Stimulated activated CD4-positive, alpha-beta T cell treated with anti-CD3 and anti-CD28 coated beads, Interleukin-4, amount 100 ng/mL, for 4 hours (primary cell): ENCODE results near the gene CHD3.

Experiments
- DNase-seq, 2 experiments: peaks; one replicate each; pipeline ENCODE4 v3.0.0-alpha.2; 2020

CHD3 gene

DNA sequence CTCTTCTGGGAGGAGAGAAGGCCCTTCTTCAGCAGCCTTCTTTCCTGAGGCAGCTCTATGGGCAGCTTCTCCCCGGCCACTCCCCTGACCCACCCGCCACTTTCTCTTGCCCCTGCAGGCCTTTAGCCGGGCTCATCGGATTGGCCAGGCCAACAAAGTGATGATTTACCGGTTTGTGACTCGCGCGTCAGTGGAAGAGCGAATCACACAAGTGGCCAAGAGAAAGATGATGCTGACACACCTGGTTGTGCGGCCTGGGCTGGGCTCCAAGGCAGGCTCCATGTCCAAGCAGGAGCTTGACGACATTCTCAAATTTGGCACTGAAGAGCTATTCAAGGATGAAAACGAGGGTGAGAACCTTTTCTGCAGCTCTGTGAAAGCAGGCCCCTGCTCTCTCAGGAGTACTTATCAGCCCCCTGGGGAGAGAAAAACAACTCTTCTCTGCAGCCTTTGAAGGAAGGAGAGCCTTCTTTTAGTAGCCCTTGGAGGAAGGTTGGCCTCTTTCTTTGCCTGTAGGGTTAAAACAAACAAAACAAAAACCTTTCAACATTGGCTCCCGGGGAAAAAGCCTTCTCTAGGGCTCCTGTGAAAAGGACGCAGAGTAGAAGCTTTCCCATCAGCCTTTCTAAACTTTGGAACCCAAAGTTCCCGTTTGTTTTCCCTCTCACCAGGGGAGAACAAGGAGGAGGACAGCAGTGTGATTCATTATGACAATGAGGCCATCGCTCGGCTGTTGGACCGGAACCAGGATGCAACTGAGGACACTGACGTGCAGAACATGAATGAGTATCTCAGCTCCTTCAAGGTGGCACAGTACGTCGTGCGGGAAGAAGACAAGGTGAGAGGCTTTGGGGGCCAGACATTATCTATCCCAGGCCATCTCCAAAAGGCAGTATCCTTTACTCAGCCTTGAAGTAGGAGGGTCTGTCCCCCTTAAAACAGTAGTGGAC lies 14.8 kb downstream of the CHD3 start:
- DNase-seq: no peak

DNA sequence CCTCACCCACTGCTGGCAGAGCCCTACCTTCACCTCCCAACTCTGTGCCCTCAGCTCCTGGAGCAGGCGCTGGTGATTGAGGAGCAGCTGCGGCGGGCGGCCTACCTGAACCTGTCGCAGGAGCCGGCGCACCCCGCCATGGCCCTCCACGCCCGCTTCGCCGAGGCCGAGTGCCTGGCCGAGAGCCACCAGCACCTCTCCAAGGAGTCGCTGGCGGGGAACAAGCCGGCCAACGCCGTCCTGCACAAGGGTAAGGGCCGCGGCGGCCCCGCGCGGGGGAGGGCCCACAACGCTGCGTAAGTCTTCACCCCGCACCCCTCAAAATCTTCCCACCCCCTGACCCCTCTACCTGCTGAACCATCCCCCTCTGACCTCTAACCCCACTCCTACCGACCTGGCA lies 20.5 kb downstream of the CHD3 start:
- DNase-seq: no peak

- no peak for DNase-seq
These were observed 21.7 kb downstream of the CHD3 start for GRCh38 chr17:7910281-7910680.

DNA sequence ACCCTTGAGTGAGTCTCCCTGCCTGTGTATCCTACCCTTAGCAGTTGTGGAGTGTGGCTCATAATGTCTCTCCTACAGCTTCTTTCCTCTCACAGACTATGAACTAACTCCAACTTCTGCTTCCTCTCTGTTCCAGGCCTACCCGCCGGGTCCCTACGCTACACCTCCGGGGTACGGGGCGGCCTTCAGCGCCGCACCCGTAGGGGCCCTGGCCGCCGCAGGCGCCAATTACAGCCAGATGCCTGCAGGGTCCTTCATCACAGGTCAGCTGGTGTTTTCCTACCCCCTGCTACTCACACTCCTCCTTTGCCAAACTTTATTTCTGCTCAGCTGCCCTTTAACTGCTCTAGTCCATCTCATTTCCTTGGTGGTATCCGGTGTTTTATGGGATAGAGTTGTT lies 22.1 kb downstream of the CHD3 start:
- no peak for DNase-seq

DNA sequence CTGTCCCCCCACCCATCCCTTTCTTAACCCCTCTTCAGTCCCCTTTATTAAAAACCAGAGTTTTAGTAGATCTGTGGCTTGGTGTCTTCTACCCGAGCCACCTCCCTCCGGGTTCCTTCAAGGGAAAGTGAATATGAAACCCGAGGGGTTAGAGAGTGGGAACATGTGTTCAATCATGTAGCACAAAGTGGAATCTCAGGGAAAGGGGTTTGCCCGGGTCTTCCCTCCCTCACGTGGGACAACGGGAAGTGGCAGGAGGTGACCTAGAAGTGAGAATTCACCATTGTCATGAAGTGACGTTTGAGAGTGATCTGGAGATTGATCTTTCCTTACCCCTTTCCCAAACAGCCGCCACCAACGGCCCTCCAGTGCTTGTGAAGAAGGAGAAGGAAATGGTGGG lies 22.5 kb downstream of the CHD3 start:
- DNase-seq: no peak

- peak in 1 of 2 experiments; percentile 44 for DNase-seq
These were observed 24.4 kb downstream of the CHD3 start for GRCh38 chr17:7912927-7913524.

GRCh38 chr17:7915179-7915610 lies 26.6 kb downstream of the CHD3 start:
- no peak for DNase-seq

DNA sequence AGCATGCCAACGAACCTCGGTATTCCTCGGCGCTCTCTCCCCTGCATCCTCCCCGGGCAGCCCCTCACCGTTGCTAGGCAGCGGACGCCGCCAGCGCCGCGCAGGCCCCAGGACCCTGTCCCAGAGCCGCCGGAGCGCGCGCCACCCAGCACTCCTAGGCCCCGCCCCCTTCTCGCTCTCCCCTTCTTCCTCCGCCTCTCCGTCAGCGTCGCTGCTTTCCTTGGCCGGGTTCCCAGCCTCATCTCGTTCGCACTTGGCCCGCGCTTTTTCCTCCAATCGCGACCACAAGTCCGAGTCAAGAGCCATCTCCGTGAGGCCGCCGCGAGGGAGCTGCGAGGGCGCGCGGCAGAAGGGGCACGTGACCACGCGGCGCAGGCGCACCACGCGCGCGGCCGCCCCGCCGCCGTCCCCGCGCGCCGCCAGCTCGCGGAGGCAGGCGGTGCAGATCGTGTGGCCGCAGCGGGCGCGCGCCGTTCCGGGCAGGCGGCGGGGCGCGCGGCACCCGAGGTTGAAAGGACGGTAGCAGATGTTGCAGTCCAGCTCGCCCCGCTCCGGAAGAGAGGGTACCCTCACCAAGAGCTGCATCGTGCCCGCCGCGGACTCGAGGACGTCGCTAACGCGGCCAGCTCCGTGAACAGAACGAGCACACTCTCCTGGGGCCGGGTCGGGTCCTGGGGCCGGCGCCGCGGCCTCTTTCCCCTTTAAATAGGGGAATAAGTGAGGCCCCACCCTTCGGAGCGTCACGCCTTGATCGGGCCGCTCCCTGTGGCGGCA lies 27.2 kb downstream of the CHD3 start, which contains the start of gene RNF227:
Gene RNF227 (minus strand): TSS at position 679 of the 774 bp plus-strand sequence. CDS start 94 bp downstream, at position 585.
- peak; percentile 75 to 80 for DNase-seq

- DNase-seq: no peak
These were observed 27.7 kb downstream of the CHD3 start for GRCh38 chr17:7916385-7916682.

DNA sequence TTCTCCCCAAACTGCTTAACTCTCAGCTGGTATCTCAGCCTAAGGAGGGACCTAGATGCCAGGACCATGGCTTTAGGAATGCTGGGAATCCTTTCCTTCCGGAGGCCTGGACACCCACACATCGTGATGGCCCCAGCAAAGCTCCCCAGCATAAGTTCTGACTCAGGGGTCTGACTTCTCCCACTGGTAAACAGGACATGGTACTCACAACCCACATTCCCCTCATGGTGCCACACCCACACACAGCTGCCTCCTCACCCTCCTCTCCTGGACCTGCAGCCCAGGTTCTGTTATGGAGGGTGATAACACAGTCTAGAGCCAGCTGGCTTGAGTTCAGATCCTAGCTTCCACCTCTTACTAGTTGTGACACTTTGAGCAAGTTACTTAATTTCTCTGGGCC lies 28.2 kb downstream of the CHD3 start:
- no peak for DNase-seq

- DNase-seq: no peak
These were observed 33.8 kb downstream of the CHD3 start for GRCh38 chr17:7922269-7922844.

- peak; percentile 80 to 81 for DNase-seq
These were observed 34.4 kb downstream of the CHD3 start for GRCh38 chr17:7922845-7923628.

GRCh38 chr17:7927596-7927995 lies 39.0 kb downstream of the CHD3 start:
- no peak for DNase-seq

DNA sequence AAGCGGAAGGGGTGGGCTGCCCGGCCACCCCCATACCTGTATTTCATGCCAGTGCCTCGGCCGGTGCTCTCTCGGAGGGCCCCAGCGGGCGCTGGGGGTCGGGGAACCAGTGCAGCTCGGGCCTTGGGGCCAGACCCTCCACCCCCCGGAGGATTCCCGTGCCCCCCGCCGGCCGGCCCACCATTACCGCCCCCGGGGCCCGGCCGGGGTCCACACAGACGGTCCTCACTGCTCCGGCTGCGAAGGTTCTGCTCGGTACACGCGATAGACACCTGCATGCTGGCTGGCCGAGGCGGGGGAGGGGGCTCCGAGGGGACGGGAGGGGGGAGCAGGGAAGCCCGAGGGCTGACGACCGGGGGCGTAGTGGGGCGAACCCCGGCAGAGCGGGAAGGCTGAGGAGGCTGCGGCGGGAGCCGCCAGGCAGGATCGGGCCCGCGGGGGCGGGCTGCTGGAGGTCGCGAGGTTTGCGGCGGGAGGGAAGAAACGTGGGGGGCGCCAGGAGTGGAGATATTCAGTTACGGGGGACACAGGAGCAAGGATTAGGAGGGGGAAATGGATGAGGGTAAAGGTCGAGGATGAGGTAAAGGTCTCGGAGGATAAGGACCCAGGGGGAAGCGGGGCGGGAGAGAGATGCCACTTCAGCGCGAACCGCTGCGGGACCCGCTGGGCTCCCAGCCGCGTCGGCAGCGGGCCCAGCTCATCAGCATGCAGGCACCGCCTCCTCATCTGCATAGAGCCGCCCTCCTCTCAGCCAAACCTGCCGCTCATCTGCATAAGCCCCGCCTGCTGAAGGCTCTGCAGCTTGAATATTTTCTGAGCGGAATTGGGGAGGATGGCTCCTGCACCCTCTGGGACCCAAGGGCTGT lies 40.8 kb downstream of the CHD3 start, which contains the start of gene KCNAB3:
Gene KCNAB3 (minus strand): TSS at position 699 of the 866 bp plus-strand sequence. CDS start 421 bp downstream, at position 278.
- peak; percentile 37 to 43 for DNase-seq

GRCh38 chr17:7930841-7931631 lies 42.4 kb downstream of the CHD3 start:
- DNase-seq: no peak

DNA sequence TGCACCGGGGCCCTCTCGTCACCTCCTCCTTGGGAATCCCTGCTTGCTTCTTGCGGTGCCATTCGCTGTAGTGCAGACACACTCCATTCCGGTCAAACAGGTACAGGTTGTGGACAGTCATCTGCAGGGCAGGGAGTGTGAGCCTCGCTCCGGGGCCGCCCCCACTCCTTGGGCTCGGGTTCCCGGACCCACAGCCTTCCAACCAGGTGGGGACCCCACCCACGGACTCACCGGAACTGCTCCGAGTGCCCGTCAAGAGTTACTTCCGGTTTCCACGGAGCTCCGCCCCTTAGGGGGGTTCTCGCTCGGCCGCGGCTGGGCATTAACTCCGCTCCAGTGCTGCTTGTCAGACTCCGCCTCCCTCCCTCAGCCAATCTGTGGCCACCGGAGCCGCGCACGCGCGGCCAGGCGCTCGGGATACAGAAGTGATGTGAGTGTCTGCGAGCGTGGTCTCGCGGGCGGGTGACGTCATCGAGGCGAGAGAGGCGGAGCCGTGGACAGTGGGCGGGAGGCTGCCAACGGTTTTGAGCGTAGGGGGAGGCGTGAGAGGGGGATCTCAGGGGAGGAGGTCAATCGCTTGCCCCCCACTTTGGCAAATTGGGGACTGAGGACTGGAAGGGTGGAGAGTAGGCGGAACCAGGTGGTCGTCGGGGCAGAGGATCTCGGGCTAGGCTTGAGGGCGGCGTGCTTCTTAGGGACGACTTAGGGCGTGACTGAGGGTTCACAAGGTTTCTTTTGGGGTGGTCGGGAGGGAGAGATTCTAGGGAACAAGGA lies 43.3 kb downstream of the CHD3 start, which contains the start of the genes CNTROB and TRAPPC1:
Gene CNTROB (plus strand): TSS at position 498 of the 774 bp plus-strand sequence. CDS start 874 bp downstream, outside the sequence.
Gene TRAPPC1 (minus strand): TSS at position 238 of the 774 bp plus-strand sequence. CDS start 117 bp downstream, at position 121.
- peak; percentile 99 to 100 for DNase-seq

- DNase-seq: no peak
These were observed 43.9 kb downstream of the CHD3 start for GRCh38 chr17:7932483-7932891.

DNA sequence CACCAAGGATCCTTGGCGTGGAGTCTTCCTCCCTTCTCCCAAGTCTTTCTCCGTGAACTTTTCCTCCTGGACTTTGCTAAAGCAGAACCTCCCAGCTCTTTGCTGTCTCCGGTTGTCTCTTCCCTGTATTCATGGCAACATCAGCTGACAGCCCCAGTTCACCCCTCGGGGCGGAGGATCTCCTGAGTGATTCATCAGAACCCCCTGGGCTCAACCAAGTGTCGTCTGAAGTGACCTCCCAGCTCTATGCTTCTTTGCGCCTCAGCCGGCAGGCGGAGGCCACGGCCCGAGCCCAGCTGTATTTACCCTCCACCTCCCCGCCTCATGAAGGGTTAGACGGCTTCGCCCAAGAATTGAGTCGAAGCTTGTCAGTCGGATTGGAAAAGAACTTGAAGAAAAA lies 44.4 kb downstream of the CHD3 start:
- DNase-seq: peak in 1 of 2 experiments; percentile 21

DNA sequence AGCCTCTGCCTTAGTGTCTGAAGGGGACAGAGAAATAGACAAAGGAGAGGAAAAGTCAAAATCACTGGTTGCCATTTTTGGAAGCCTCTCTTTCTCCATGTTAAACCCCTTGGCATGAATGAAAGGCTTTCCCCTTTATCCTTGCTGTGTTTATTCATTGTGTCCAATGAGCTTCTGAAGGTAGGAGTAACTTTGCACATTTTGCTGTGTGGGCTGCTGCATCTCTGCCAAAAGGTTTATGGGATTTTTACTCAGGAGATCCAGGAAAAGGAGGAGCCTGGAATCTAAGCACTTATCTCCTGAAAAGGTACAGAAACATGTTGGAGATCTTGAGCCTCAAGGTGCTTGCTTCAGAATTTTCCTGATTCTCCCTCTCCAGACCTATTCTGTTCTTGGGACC lies 47.3 kb downstream of the CHD3 start:
- DNase-seq: no peak
